Measurements from ENCODE around the gene PBX3. TPM values are rescaled to one million over a fixed set of nuclear protein-coding genes. Genes with fewer than 3 reads are reported as not detected.
A peak's percentile ranks its signal among the peaks of the same experiment; 100 is the strongest.

The PBX3 gene
- total and polyA plus RNA-seq, 10 donors = 7.2 to 58.4 (median 34.1) TPM

DNA sequence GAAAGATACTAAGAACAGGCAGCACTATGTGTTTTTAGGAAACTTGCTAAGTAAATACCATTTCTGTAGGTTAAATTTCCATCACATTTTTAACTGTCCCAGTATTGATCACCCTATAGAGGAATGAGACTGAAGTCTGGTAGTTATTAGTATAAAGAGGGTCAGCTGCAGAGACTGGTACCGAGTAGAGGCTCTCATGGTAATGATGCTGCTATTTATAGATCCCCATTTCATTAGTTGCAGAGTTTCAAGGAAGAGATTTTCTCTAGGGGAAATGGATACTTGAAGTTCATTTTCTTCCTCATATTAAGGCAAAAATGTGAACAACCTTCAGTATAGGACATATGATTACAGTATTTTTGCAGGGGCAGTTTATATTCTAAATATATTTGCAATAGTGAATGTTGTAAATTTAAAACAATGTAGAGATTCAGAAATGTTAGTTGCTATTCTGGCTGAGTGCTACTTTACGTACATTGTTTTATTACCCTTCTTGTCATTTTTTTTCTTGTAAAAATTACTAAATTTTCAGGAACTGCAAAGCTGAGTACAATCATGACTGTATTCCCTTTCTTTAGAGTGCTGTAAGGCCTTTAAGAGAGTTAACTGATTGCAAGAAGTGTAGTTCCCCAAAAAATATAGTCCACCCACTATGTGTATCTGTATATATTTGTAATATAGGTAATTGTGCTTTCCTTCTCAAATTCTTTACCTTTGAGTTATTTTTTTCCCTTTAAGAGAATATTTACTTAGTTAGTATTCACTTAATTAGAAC lies 14.7 kb downstream of the PBX3 start:
- 40 to 58% (median 42%) methylated on average over 2 of the region's 2 CpGs for WGBS, 5 donors
- Histone ChIP-seq H3K27me3 (replicated peaks in 1 of 7) (no peaks in the 10 kb centered on the region), H3K9me3 (no peaks in the 10 kb centered on the region), H3K36me3 (no peaks in the 10 kb centered on the region), H3K4me3 (no peak overlapping the region), H3K27ac (peak overlapping the region in 3 of 8 donors; percentile 0 to 41 (median 30)), H3K4me1 (peaks cover 0 to 92% (median 61%) of the 10 kb centered on the region in 6 donors)
- intact Hi-C loops (cut with DNase I; ENCODE audit: low total_unique reads) = loop anchor here (10.0 kb wide), 1 partner anchor 53 kb away; no protein-coding TSS in a partner anchor
- TF ChIP-seq, protein P1, sequence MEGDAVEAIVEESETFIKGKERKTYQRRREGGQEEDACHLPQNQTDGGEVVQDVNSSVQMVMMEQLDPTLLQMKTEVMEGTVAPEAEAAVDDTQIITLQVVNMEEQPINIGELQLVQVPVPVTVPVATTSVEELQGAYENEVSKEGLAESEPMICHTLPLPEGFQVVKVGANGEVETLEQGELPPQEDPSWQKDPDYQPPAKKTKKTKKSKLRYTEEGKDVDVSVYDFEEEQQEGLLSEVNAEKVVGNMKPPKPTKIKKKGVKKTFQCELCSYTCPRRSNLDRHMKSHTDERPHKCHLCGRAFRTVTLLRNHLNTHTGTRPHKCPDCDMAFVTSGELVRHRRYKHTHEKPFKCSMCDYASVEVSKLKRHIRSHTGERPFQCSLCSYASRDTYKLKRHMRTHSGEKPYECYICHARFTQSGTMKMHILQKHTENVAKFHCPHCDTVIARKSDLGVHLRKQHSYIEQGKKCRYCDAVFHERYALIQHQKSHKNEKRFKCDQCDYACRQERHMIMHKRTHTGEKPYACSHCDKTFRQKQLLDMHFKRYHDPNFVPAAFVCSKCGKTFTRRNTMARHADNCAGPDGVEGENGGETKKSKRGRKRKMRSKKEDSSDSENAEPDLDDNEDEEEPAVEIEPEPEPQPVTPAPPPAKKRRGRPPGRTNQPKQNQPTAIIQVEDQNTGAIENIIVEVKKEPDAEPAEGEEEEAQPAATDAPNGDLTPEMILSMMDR (IDR thresholded peaks at IDR 0.05 in 8 of 11, conservative IDR thresholded peaks at IDR 0.05 in 3 of 11) = no peak
- TF ChIP-seq POLR2A (IDR thresholded peaks at IDR 0.05) = no peak
- no peak for DNase-seq

DNA sequence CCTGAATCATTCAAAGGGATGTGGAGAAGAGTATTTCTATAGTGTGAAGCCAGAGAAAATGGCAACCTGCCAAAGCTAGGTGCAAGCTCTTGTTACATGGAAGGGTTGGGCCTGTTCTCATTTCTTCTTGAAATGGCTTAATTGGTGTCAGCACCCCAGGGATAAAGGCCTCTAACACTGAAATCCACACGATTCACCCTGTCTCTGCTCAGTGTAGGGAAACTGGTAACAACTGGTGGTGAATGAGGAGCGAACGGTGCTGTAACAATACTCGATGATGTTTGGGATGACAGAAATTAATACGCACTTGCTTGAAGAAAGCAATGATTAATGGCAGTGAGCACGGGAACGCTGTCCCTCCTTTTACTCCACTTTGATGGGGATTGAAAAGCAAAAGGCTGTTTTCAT lies 16.2 kb downstream of the PBX3 start:
- peaks cover 0 to 88% (median 53%) of the 10 kb centered on the region in 6 donors for H3K4me1 ChIP-seq
- no peaks in the 10 kb centered on the region for H3K9me3 ChIP-seq
- TF ChIP-seq, protein P1 (IDR thresholded peaks at IDR 0.05 in 8 of 11, conservative IDR thresholded peaks at IDR 0.05 in 3 of 11) = no peak
- TF ChIP-seq POLR2AphosphoS5 (IDR thresholded peaks at IDR 0.05) (no peak), POLR2A (IDR thresholded peaks at IDR 0.05) (no peak)
- H3K36me3 ChIP-seq = no peaks in the 10 kb centered on the region
- H3K27ac ChIP-seq = no peak overlapping the region
- H3K4me3 ChIP-seq = no peak overlapping the region
- intact Hi-C loops (cut with DNase I; ENCODE audit: low total_unique reads) = loop anchor here (10.0 kb wide), 1 partner anchor 51 kb away; no protein-coding TSS in a partner anchor
- 55 to 86% (median 64%) methylated on average over 7 of the region's 7 CpGs for WGBS, 5 donors
- DNase-seq = no peak
- H3K27me3 ChIP-seq (replicated peaks in 1 of 7) = no peaks in the 10 kb centered on the region

DNA sequence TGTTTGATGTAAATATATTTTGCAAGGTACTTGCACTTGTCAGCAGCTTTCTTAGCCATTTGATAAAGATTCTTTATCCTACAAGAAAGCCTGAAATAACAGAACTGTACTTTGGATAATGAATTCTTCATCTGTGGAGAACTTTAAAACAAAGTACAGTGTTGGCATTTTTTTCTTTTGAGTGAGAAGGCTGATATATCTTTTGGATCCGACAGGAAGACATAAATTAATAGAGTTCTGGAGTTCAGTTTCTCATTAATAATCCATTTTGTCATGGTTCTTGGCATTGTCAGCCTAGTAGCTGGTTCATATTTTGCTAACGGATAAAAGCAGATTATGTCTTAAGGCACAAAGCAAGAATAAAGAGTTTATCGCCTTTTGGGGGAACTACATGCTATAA lies 17.0 kb downstream of the PBX3 start:
- Histone ChIP-seq H3K9me3 (no peaks in the 10 kb centered on the region), H3K27ac (no peak overlapping the region), H3K27me3 (replicated peaks in 1 of 7) (no peaks in the 10 kb centered on the region), H3K4me1 (peaks cover 0 to 80% (median 45%) of the 10 kb centered on the region in 6 donors), H3K36me3 (no peaks in the 10 kb centered on the region), H3K4me3 (no peak overlapping the region)
- intact Hi-C loops (cut with DNase I; ENCODE audit: low total_unique reads) = loop anchor here (10.0 kb wide), 1 partner anchor 51 kb away; no protein-coding TSS in a partner anchor
- WGBS, 5 donors = 66 to 79% (median 72%) methylated on average over 3 of the region's 3 CpGs
- TF ChIP-seq POLR2AphosphoS5 (IDR thresholded peaks at IDR 0.05) (no peak), POLR2A (IDR thresholded peaks at IDR 0.05) (no peak)
- TF ChIP-seq, protein P1 (IDR thresholded peaks at IDR 0.05 in 8 of 11, conservative IDR thresholded peaks at IDR 0.05 in 3 of 11) = no peak
- DNase-seq = no peak

DNA sequence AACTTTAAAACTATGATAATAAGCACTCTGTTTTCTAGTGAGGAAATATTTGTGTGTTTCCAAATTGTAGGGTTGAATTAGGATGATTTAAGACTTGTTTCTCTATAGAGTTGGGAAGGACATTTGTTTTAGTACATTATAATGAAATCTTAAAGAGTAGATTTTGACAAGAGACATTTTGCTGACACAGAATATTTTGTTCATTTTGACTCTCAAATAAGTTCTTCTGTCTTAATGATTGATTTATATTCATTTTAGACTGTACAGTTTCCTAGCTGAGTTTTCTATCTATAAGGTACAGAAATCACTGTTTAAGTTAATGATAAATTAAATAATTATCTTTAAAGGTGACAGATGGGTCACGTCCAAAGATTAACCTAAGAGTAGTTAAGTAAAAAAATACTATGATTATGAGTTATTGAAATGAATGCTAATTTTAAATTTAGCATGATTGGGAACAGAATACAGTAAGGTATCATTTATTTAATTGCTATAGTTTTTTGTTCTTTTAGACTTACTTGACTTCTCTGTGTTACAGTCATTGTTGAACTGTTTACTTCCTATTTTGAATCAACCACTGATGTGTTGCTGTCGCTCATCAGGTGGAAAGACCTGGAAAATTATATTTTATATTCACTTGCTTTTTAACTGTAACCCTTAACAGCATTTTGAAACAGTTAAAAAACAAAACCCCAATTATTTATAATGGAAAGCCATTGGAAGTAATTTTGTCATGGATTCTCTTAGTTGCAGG lies 19.5 kb downstream of the PBX3 start:
- intact Hi-C loops (cut with DNase I; ENCODE audit: low total_unique reads) = loop anchor here (10.0 kb wide), 1 partner anchor 48 kb away; no protein-coding TSS in a partner anchor
- Histone ChIP-seq H3K27ac (no peak overlapping the region), H3K27me3 (replicated peaks in 1 of 7) (no peaks in the 10 kb centered on the region), H3K4me3 (no peak overlapping the region), H3K4me1 (peaks cover 0 to 55% (median 24%) of the 10 kb centered on the region in 6 donors), H3K9me3 (no peaks in the 10 kb centered on the region), H3K36me3 (no peaks in the 10 kb centered on the region)
- 80 to 86% (median 84%) methylated on average over 2 of the region's 2 CpGs for WGBS, 5 donors
- TF ChIP-seq, protein P1 (IDR thresholded peaks at IDR 0.05 in 8 of 11, conservative IDR thresholded peaks at IDR 0.05 in 3 of 11) = no peak
- TF ChIP-seq POLR2A (IDR thresholded peaks at IDR 0.05) = no peak
- no peak for TF ChIP-seq POLR2AphosphoS5 (IDR thresholded peaks at IDR 0.05)
- DNase-seq = no peak
